ENCODE results near the gene PRKX. TPM values are rescaled to one million over a fixed set of nuclear protein-coding genes. Genes with fewer than 3 reads are reported as not detected.
"Not testable (repeated sequence)": the region's sequence is repeated elsewhere in the genome, so short reads cannot be mapped to it uniquely, and the experiment has no call there.

Gene PRKX
- total and polyA plus RNA-seq, 12 donors, result 1.7 to 10.1 (median 2.8) TPM

- H3K9me3 ChIP-seq, result peaks cover 0 to 9% (median 0%) of the 10 kb centered on the region in 11 donors
- H3K36me3 ChIP-seq, result no peaks in the 10 kb centered on the region
- H3K27me3 ChIP-seq, result no peaks in the 10 kb centered on the region
- H3K27ac ChIP-seq, result peak overlapping the region in 1 of 10 donors; percentile 31
- DNase-seq, result no peak
- H3K4me3 ChIP-seq, result no peak overlapping the region
- no peak for ATAC-seq
- TF ChIP-seq CTCF (IDR thresholded peaks at IDR 0.05), result no peak
- 53 to 59% methylated on average over 8 of the region's 8 CpGs for WGBS, 2 donors
- H3K4me1 ChIP-seq, result no peaks in the 10 kb centered on the region
- intact Hi-C loops (cut with DNase I), result no loop called here
Observed at GRCh38 chrX:3743801-3744439, 30.5 kb upstream of the PRKX start.

- intact Hi-C loops (cut with DNase I), result not testable (repeated sequence)
- WGBS, 2 donors, result 84 to 88% methylated on average over 8 of the region's 8 CpGs
- H3K9me3 ChIP-seq, result peaks cover 0 to 12% (median 0%) of the 10 kb centered on the region in 11 donors
Observed at GRCh38 chrX:3740946-3741345, 27.5 kb upstream of the PRKX start.

GRCh38 chrX:3738509-3738908 is 25.1 kb upstream of the PRKX start:
- Histone ChIP-seq H3K4me1 (no peaks in the 10 kb centered on the region), H3K36me3 (no peaks in the 10 kb centered on the region), H3K4me3 (no peak overlapping the region), H3K27ac (no peak overlapping the region), H3K27me3 (peaks cover 0 to 5% (median 0%) of the 10 kb centered on the region in 7 donors), H3K9me3 (peaks cover 0 to 12% (median 0%) of the 10 kb centered on the region in 11 donors)
- intact Hi-C loops (cut with DNase I), result no loop called here
- DNase-seq, result no peak
- no peak for TF ChIP-seq CTCF (IDR thresholded peaks at IDR 0.05)
- ATAC-seq, result no peak

More at GRCh38 chrX:3740946-3741345, 27.5 kb upstream of the PRKX start:
- H3K4me3 ChIP-seq, ATAC-seq, H3K36me3 ChIP-seq, H3K27me3 ChIP-seq, H3K4me1 ChIP-seq, DNase-seq, H3K27ac ChIP-seq: not testable (repeated sequence)

- intact Hi-C loops (cut with DNase I); DNase-seq; ATAC-seq; H3K27ac ChIP-seq; H3K4me1 ChIP-seq; H3K27me3 ChIP-seq; H3K4me3 ChIP-seq; H3K36me3 ChIP-seq: not testable (repeated sequence)
- H3K9me3 ChIP-seq, result peaks cover 0 to 12% (median 0%) of the 10 kb centered on the region in 11 donors
- 84% methylated on average over 11 of the region's 11 CpGs for WGBS, 2 donors
Observed at GRCh38 chrX:3736536-3736935, 23.1 kb upstream of the PRKX start.

- not testable (repeated sequence) for ATAC-seq
Observed at GRCh38 chrX:3735891-3736290, 22.4 kb upstream of the PRKX start.

GRCh38 chrX:3734456-3734855 is 21.0 kb upstream of the PRKX start:
- intact Hi-C loops (cut with DNase I); DNase-seq; H3K4me1 ChIP-seq: not testable (repeated sequence)

More at GRCh38 chrX:3735891-3736290, 22.4 kb upstream of the PRKX start:
- H3K27me3 ChIP-seq; intact Hi-C loops (cut with DNase I); H3K36me3 ChIP-seq; H3K4me1 ChIP-seq; H3K27ac ChIP-seq; H3K4me3 ChIP-seq; DNase-seq: not testable (repeated sequence)
- WGBS, 2 donors, result 64 to 67% methylated on average over 6 of the region's 6 CpGs
- H3K9me3 ChIP-seq, result peaks cover 0 to 12% (median 0%) of the 10 kb centered on the region in 11 donors

More at GRCh38 chrX:3734456-3734855, 21.0 kb upstream of the PRKX start:
- not testable (repeated sequence) for H3K27ac ChIP-seq, H3K36me3 ChIP-seq, H3K27me3 ChIP-seq, ATAC-seq, H3K4me3 ChIP-seq, H3K9me3 ChIP-seq
- 87 to 91% methylated on average over 4 of the region's 4 CpGs for WGBS, 2 donors

Measured in heart right ventricle (tissue), 16 donors.